Middle frontal gyrus (tissue), 1 donor: Measurements from ENCODE around the gene RBBP7.

Experiments used
- DNase-seq: peaks from one replicate; pipeline ENCODE4 v3.0.0-alpha.2; 2015; ENCODE audit warnings: low spot score; ENCODE audit errors: extremely low spot score

RBBP7 gene

GRCh38 chrX:16827225-16827624, 42.9 kb downstream of the RBBP7 start:
- DNase-seq = no peak

- no peak for DNase-seq
These were observed 44.0 kb downstream of the RBBP7 start for GRCh38 chrX:16826207-16826606.

- no peak for DNase-seq
These were observed 44.7 kb downstream of the RBBP7 start for GRCh38 chrX:16825264-16826035.

- no peak for DNase-seq
These were observed 47.4 kb downstream of the RBBP7 start for GRCh38 chrX:16822723-16823122.

GRCh38 chrX:16819634-16820033, 50.5 kb downstream of the RBBP7 start:
- DNase-seq = no peak

- no peak for DNase-seq
These were observed 55.6 kb downstream of the RBBP7 start for GRCh38 chrX:16814597-16814996.

- no peak for DNase-seq
These were observed 62.1 kb downstream of the RBBP7 start for GRCh38 chrX:16807976-16808542.

- DNase-seq = no peak
These were observed 62.6 kb downstream of the RBBP7 start for GRCh38 chrX:16807548-16807947.

GRCh38 chrX:16804923-16805464, 65.2 kb downstream of the RBBP7 start:
- no peak for DNase-seq

GRCh38 chrX:16797841-16798240, 72.3 kb downstream of the RBBP7 start:
- DNase-seq = no peak

- no peak for DNase-seq
These were observed 72.8 kb downstream of the RBBP7 start for GRCh38 chrX:16797358-16797757.

GRCh38 chrX:16796298-16796697, 73.9 kb downstream of the RBBP7 start:
- DNase-seq = no peak
